GM10847 (cell line): ENCODE measurements around the gene TDRD1.

Experiments
- POLR2A ChIP-seq: IDR thresholded peaks from 2 replicates; pipeline ENCODE4 v1.6.1; 2011; ENCODE audit not compliant: insufficient read length; ENCODE audit errors: extremely low read depth

The TDRD1 gene

GRCh38 chr10:114179148-114179547 lies at the start of gene TDRD1:
TDRD1 (plus strand) TSS chr10:114179353; CDS start chr10:114187832, 8,479 bp downstream.
- TF ChIP-seq POLR2A: no peak

GRCh38 chr10:114131094-114131493 lies 48.1 kb upstream of the TDRD1 start:
- TF ChIP-seq POLR2A: no peak

GRCh38 chr10:114135476-114135875 lies 43.7 kb upstream of the TDRD1 start:
- no peak for TF ChIP-seq POLR2A

GRCh38 chr10:114138581-114138980 lies 40.6 kb upstream of the TDRD1 start:
- no peak for TF ChIP-seq POLR2A

- no peak for TF ChIP-seq POLR2A
Observed at GRCh38 chr10:114140036-114140435, 39.1 kb upstream of the TDRD1 start.

GRCh38 chr10:114142018-114142417 lies 37.1 kb upstream of the TDRD1 start:
- no peak for TF ChIP-seq POLR2A

GRCh38 chr10:114143160-114143559 lies 36.0 kb upstream of the TDRD1 start:
- no peak for TF ChIP-seq POLR2A

- TF ChIP-seq POLR2A: no peak
Observed at GRCh38 chr10:114151486-114151885, 27.7 kb upstream of the TDRD1 start.

GRCh38 chr10:114151892-114152291 lies 27.3 kb upstream of the TDRD1 start:
- TF ChIP-seq POLR2A: no peak

GRCh38 chr10:114157912-114158311 lies 21.2 kb upstream of the TDRD1 start:
- TF ChIP-seq POLR2A: no peak

GRCh38 chr10:114163062-114163461 lies 16.1 kb upstream of the TDRD1 start:
- TF ChIP-seq POLR2A: no peak

GRCh38 chr10:114166043-114166442 lies 13.1 kb upstream of the TDRD1 start:
- no peak for TF ChIP-seq POLR2A

- TF ChIP-seq POLR2A: no peak
Observed at GRCh38 chr10:114166494-114166893, 12.7 kb upstream of the TDRD1 start.

- TF ChIP-seq POLR2A: no peak
Observed at GRCh38 chr10:114167985-114168384, 11.2 kb upstream of the TDRD1 start.

GRCh38 chr10:114168450-114169009 lies 10.6 kb upstream of the TDRD1 start:
- no peak for TF ChIP-seq POLR2A

- no peak for TF ChIP-seq POLR2A
Observed at GRCh38 chr10:114172216-114172615, 6.9 kb upstream of the TDRD1 start.

GRCh38 chr10:114172776-114173602 lies 6.2 kb upstream of the TDRD1 start:
- no peak for TF ChIP-seq POLR2A
